IMR-90 (cell line): ENCODE measurements around the gene TRAP1. TPM values are rescaled to one million over a fixed set of nuclear protein-coding genes. Genes with fewer than 3 reads are reported as not detected.

Experiments used
- ATAC-seq: fragments of 200-7000 bp; cut with Tn5 transposase; 2 replicates; pipeline ENCODE4 v1.9.1; 2020; ENCODE audit warnings: low read depth, mild to moderate bottlenecking, moderate library complexity
- BruUV-seq: library from RNA; stranded (reverse); fragments of 400-500 nt; replicated peaks from 2 replicates; lab custom pipeline; 2021; lab: Mats Ljungman, UMichigan
- CTCF ChIA-PET: fragments of 300-600 bp; formaldehyde crosslinking; extraction: SDS; loops from one replicate; lab custom pipeline; 2021; ENCODE audit warnings: antibody characterized with exemption; lab: Yijun Ruan, JAX
- POLR2A ChIA-PET: fragments of 300-600 bp; sonication (Branson Sonifier 250); formaldehyde crosslinking; loops from one replicate; lab custom pipeline; 2022; ENCODE audit warnings: antibody characterized with exemption; ENCODE audit not compliant: unreplicated experiment; lab: Charles Lee
- DNase-seq: peaks from one replicate; pipeline ENCODE4 v3.0.0; 2013
- H2AFZ ChIP-seq: replicated peaks from 2 replicates; pipeline ENCODE3; 2013; ENCODE audit warnings: low read length, mild to moderate bottlenecking; ENCODE audit not compliant: poor library complexity
- H2AK5ac ChIP-seq: 2 replicates; pipeline ENCODE4 v1.6.1; 2013; ENCODE audit warnings: low read depth, low read length, inconsistent platforms
- H2AK9ac ChIP-seq: replicated peaks from 2 replicates; pipeline ENCODE3; 2013; ENCODE audit warnings: mild to moderate bottlenecking, low read depth, low read length, moderate library complexity; ENCODE audit not compliant: poor library complexity
- H2BK120ac ChIP-seq: 2 replicates; pipeline ENCODE4 v1.6.1; 2013; ENCODE audit warnings: low read depth, low read length, inconsistent platforms
- H2BK15ac ChIP-seq: 3 replicates; pipeline ENCODE4 v1.6.1; 2013; ENCODE audit warnings: low read depth, low read length, inconsistent platforms
- H2BK20ac ChIP-seq: 2 replicates; pipeline ENCODE4 v1.6.1; 2013; ENCODE audit warnings: low read depth, mild to moderate bottlenecking, inconsistent platforms, low read length, moderate library complexity
- H2BK5ac ChIP-seq: 2 replicates; pipeline ENCODE4 v1.6.1; 2013; ENCODE audit warnings: mild to moderate bottlenecking, low read depth, low read length, inconsistent platforms; ENCODE audit not compliant: poor library complexity, severe bottlenecking
- H3K14ac ChIP-seq: replicated peaks from 2 replicates; pipeline ENCODE4 v1.6.1; 2013; ENCODE audit warnings: low read depth, low read length, inconsistent platforms
- H3K18ac ChIP-seq: 2 replicates; pipeline ENCODE4 v1.6.1; 2013; ENCODE audit warnings: low read depth, low read length, control low read depth
- H3K23ac ChIP-seq: 2 replicates; pipeline ENCODE4 v1.6.1; 2013; ENCODE audit warnings: low read depth, low read length, inconsistent platforms
- H3K27ac ChIP-seq: 2 replicates; pipeline ENCODE4 v1.5.1; 2013; ENCODE audit warnings: mild to moderate bottlenecking, control low read depth, low read length; ENCODE audit not compliant: insufficient read depth
- H3K27me3 ChIP-seq: 2 replicates; pipeline ENCODE4 v1.6.1; 2013; ENCODE audit warnings: low read length; ENCODE audit not compliant: control insufficient read depth, insufficient read depth
- H3K36me3 ChIP-seq: 2 replicates; pipeline ENCODE4 v1.6.1; 2013; ENCODE audit warnings: low read length, mixed read lengths; ENCODE audit not compliant: control insufficient read depth, insufficient read depth
- H3K4ac ChIP-seq: 2 replicates; pipeline ENCODE4 v1.6.1; 2013; ENCODE audit warnings: low read depth, low read length, inconsistent platforms
- H3K4me1 ChIP-seq: 2 replicates; pipeline ENCODE4 v1.6.1; 2013; ENCODE audit warnings: low read length, mixed read lengths; ENCODE audit not compliant: control insufficient read depth, insufficient read depth
- H3K4me2 ChIP-seq: 2 replicates; pipeline ENCODE4 v1.6.1; 2013; ENCODE audit warnings: low read depth, mild to moderate bottlenecking, control low read depth, low read length, moderate library complexity
- H3K4me3 ChIP-seq: 2 replicates; pipeline ENCODE4 v1.5.1; 2013; ENCODE audit warnings: low read depth, mild to moderate bottlenecking, control low read depth, low read length, moderate library complexity; ENCODE audit not compliant: insufficient read depth
- H3K56ac ChIP-seq: 2 replicates; pipeline ENCODE4 v1.6.1; 2013; ENCODE audit warnings: low read length, inconsistent platforms; ENCODE audit not compliant: insufficient read depth; ENCODE audit errors: extremely low read depth
- H3K79me1 ChIP-seq, 2 experiments: 2 replicates each; pipeline ENCODE4 v1.6.1; 2013; ENCODE audit warnings: low read length in 2 of 2, inconsistent platforms in 1 of 2, low read depth in 1 of 2
- H3K9ac ChIP-seq: 2 replicates; pipeline ENCODE4 v1.6.1; 2013; ENCODE audit warnings: low read depth, low read length, control low read depth
- H3K9me1 ChIP-seq: 2 replicates; pipeline ENCODE4 v1.6.1; 2013; ENCODE audit warnings: low read length, inconsistent platforms; ENCODE audit not compliant: insufficient read depth
- H3K9me3 ChIP-seq: 2 replicates; pipeline ENCODE4 v1.6.1; 2013; ENCODE audit warnings: low read length; ENCODE audit not compliant: control insufficient read depth, insufficient read depth
- H4K20me1 ChIP-seq: 2 replicates; pipeline ENCODE4 v1.6.1; 2013; ENCODE audit warnings: low read length, inconsistent platforms; ENCODE audit not compliant: insufficient read depth
- H4K5ac ChIP-seq: 2 replicates; pipeline ENCODE4 v1.6.1; 2013; ENCODE audit warnings: mild to moderate bottlenecking, low read depth, low read length, control low read depth
- H4K8ac ChIP-seq, 2 experiments: 2 replicates each; pipeline ENCODE4 v1.6.1; 2013; ENCODE audit warnings: low read depth in 2 of 2, low read length in 2 of 2, control low read depth in 1 of 2, inconsistent platforms in 1 of 2
- H4K91ac ChIP-seq: 2 replicates; pipeline ENCODE4 v1.6.1; 2013; ENCODE audit warnings: low read depth, low read length, inconsistent platforms; ENCODE audit not compliant: insufficient read depth
- RCOR1 ChIP-seq: IDR thresholded peaks from 2 replicates; pipeline ENCODE4 v1.6.1; 2012; ENCODE audit warnings: mild to moderate bottlenecking, low read length, improper control_type of control experiment; ENCODE audit not compliant: insufficient replicate concordance
- WGBS, 2 experiments: methylation state at CpG; one replicate each; pipeline versions ENCODE4 v1.1.5 to v1.1.7; 2013; ENCODE audit warnings: missing lambda C conversion rate in 2 of 2; ENCODE audit not compliant: insufficient read length in 1 of 2; ENCODE audit errors: extremely low coverage in 2 of 2; 5-methylcytosine and 5-hydroxymethylcytosine counted together
- dilution Hi-C: fragments of 300-500 bp; cut with HindIII; formaldehyde crosslinking; loops from one replicate; pipeline ENCODE4 v1.14.3; 2018; ENCODE audit warnings: low sequenced_read_pairs; ENCODE audit not compliant: unreplicated experiment
- in situ Hi-C: fragments of 300-500 bp; cut with MboI; formaldehyde crosslinking; loops from 3 replicates; pipeline ENCODE4 v1.14.3; 2019; ENCODE audit warnings: low sequenced_read_pairs, inconsistent platforms, mixed read lengths
- intact Hi-C: fragments of 100-400 bp; cut with micrococcal nuclease; formaldehyde crosslinking; loops from 2 replicates; pipeline ENCODE4 v1.10.0; 2022
- polyA plus RNA-seq, 3 experiments: library from polyadenylated mRNA; depleted of rRNA; stranded (reverse); fragments of >200 nt; gene quantifications; 2 replicates each; pipeline ENCODE4 v1.2.3, GENCODE V29; 2012; ENCODE audit warnings: low replicate concordance in 1 of 3
- total RNA-seq: library from RNA; depleted of rRNA; stranded (reverse); fragments of >200 nt; gene quantifications from 2 replicates; pipeline ENCODE4 v1.2.3, GENCODE V29; 2012

Gene TRAP1
- total and polyA plus RNA-seq, 2 of the 4 experiments (the other 2 are of a cell fraction): 139 to 145 TPM

DNA sequence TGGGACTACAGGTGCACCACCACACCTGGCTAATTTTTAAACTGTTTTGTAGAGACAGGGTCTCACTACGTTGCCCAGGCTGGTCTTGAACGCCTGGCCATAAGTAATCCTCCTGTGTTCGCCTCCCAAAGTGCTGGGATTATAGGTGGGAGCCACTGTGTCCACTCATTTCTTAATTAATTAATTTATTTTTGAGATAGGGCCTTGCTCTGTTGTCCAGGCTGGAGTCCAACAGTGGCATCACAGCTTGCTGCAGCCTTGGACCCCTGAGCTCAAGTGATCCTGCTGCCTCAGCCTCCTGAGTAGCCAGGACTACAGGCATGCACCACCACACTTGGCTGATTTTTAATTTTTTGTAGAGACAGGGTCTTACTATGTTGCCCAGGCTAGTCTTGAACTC lies 47.1 kb upstream of the TRAP1 start:
- Histone ChIP-seq H3K4me1 (no peaks in the 10 kb centered on the region), H4K91ac (no peak overlapping the region), H2BK120ac (no peak overlapping the region), H2AK9ac (no peak overlapping the region), H3K27me3 (no peaks in the 10 kb centered on the region), H3K4me2 (no peak overlapping the region), H3K79me1 (peaks cover 36 to 73% of the 10 kb centered on the region in 2 experiments; a peak in 3 of 4 replicates), H3K36me3 (peaks cover 57% of the 10 kb centered on the region), H2BK5ac (no peak overlapping the region), H2BK20ac (no peak overlapping the region), H3K27ac (no peak overlapping the region), H3K9ac (no peak overlapping the region), H3K4ac (no peak overlapping the region), H3K56ac (no peak overlapping the region), H3K4me3 (no peak overlapping the region), H2AFZ (no peak overlapping the region), H2BK15ac (no peak overlapping the region), H3K23ac (no peak overlapping the region), H3K14ac (no peak overlapping the region), H4K5ac (no peak overlapping the region), H3K18ac (no peak overlapping the region), H3K9me3 (no peaks in the 10 kb centered on the region), H4K8ac (no peak overlapping the region), H3K9me1 (0 out of 2 replicates have a peak, but pooled peaks cover 6% of the 10 kb centered on the region), H4K20me1 (peaks cover 26% of the 10 kb centered on the region), H2AK5ac (no peak overlapping the region)
- no peak for DNase-seq
- ChIA-PET POLR2A (no interaction called here), CTCF (no interaction called here)
- dilution Hi-C loops (no loop called here), intact Hi-C loops (no loop called here), in situ Hi-C loops (no loop called here)
- no TSS peak for BruUV-seq
- ATAC-seq: no peak
- no peak for TF ChIP-seq RCOR1
- no CpG with 5 or more reads among the region's 3 CpGs for WGBS, 2 experiments
